RWPE1 (cell line): ENCODE results near the gene GSC2.
"Not testable (repeated sequence)": the region's sequence is repeated elsewhere in the genome, so short reads cannot be mapped to it uniquely, and the experiment has no call there.

Experiments
- CTCF ChIA-PET: fragments of 350-600 bp; sonication (Branson Sonifier 250); formaldehyde crosslinking; extraction: SDS; loops from one replicate; lab custom pipeline; 2021; lab: Yijun Ruan, JAX
- POLR2A ChIA-PET: fragments of 400-600 bp; formaldehyde crosslinking; extraction: SDS; loops from one replicate; lab custom pipeline; 2020; ENCODE audit warnings: antibody characterized with exemption; ENCODE audit not compliant: low non-redundant PET; lab: Yijun Ruan, JAX
- DNase-seq: peaks from one replicate; pipeline ENCODE4 v3.0.0; 2012; ENCODE audit warnings: low spot score
- H3K27ac ChIP-seq: fragments of 450-650 bp; 2 replicates; pipeline ENCODE4 v1.5.1; 2017
- TF ChIP-seq, protein P1 (sequence below): fragments of 450-650 bp; conservative IDR thresholded peaks from 2 replicates; pipeline ENCODE4 v1.5.1; 2017; ENCODE audit warnings: low read depth, mild to moderate bottlenecking

The GSC2 gene

DNA sequence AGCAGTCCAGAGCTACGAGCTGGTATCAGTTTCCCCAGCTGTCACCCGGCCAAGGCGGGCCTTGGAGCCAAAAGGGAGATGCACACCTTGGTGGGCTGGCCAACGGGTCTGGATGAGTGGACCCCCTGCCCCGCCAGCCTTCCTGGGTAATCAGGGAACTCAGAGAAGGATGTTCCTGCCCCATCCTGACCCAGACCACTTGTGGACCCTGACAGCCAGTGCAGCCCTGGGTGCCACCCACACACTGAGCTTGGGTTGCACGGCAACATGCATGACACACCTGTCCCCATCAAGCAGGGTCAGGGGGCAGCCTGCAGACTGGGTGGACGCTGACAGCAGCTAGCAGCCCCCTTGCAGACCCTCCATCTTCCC lies 19.8 kb upstream of the GSC2 start:
- TF ChIP-seq, protein P1, sequence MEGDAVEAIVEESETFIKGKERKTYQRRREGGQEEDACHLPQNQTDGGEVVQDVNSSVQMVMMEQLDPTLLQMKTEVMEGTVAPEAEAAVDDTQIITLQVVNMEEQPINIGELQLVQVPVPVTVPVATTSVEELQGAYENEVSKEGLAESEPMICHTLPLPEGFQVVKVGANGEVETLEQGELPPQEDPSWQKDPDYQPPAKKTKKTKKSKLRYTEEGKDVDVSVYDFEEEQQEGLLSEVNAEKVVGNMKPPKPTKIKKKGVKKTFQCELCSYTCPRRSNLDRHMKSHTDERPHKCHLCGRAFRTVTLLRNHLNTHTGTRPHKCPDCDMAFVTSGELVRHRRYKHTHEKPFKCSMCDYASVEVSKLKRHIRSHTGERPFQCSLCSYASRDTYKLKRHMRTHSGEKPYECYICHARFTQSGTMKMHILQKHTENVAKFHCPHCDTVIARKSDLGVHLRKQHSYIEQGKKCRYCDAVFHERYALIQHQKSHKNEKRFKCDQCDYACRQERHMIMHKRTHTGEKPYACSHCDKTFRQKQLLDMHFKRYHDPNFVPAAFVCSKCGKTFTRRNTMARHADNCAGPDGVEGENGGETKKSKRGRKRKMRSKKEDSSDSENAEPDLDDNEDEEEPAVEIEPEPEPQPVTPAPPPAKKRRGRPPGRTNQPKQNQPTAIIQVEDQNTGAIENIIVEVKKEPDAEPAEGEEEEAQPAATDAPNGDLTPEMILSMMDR = no peak
- ChIA-PET CTCF (no interaction called here), POLR2A (no interaction called here)
- DNase-seq = no peak
- no peak overlapping the region for H3K27ac ChIP-seq

DNA sequence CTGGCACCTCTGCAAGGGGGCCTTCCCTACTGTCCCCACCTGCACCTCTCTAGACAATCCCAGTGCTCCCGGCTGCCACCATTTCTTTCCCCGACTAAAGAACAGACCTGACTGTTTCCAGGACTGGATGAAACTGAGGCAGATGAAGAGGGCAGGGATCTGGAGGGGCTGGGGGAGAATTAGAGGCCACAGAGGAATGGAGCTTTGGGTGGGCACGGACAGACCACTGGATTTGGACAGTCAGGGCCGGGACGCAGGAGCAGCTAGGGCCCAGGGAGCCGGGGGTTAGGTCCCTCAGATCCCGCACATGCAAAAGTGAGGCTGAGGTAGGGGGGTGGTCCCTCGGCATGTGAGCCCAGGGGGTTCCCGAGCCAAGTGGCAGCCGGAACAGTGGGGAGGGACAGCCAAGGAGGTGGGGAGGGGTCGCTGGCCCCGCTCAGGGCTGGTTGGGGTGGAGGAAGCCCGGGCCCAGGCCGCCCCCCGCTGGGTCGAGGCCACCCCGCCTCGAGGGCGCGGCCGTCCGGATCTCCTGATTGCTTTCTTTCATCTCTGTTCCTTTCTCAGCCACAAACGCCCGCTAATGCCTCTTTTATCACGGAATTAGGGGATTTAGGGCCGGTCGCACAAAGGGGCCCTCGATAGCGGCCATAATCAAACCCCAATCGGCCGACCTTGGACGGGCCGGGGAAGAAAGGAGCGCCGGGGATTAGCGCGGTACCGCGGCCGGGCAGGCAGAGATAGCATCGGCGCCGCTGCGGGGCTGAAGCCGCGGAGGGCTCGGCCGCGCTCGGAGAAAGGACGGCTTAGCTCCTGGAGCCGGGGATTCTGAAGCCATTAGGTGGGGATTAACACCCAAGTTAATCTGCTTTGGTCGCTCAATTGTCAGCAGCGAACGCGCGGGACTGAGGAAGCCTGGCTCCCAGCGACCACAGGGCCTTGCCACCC lies 19.2 kb upstream of the GSC2 start:
- DNase-seq = no peak
- H3K27ac ChIP-seq = no peak overlapping the region
- CTCF ChIA-PET = no interaction called here
- TF ChIP-seq, protein P1 = no peak
- POLR2A ChIA-PET = no interaction called here

GRCh38 chr22:19168088-19168890 lies 18.2 kb upstream of the GSC2 start:
- TF ChIP-seq, protein P1 = no peak
- H3K27ac ChIP-seq = no peak overlapping the region
- ChIA-PET CTCF (no interaction called here), POLR2A (no interaction called here)
- DNase-seq = no peak

DNA sequence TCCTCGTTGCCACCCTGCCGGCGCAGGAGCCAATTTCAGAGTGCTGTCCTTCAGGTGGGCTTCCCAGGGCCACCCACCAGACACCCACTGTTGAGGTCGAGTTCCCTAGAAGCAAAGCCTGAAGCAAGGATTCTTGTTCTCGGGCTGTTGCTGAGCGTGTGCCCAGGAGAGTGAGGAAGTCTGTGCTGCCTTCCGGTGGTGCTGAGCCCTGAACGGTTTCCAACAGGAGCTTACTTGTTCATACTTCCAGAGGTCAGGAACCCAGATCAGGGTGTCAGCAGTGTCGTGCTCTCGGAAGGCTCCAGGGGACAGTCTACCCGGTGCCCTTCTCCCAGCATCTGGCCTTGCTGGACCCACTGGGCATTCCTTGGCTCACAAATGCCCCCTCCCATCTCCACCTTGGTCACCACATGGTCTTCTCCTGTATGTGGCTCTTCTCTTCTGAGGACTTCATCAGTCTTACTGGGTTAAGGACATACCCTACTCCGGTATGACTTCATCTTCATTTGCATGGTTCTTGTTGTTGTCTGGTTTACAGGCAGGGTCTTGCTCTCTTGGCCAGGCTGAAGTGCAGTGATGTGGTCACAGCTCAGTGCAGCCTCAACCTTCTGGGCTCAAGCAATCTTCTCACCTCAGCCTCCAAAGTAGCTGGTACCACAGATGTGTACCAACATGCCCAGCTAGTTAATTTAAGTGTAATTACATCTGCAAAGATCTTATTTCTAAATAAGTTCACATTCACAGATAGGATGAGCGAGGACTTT lies 17.2 kb upstream of the GSC2 start:
- CTCF ChIA-PET = no interaction called here

GRCh38 chr22:19166421-19166820 lies 16.3 kb upstream of the GSC2 start:
- TF ChIP-seq, protein P1 = no peak
- ChIA-PET POLR2A (no interaction called here), CTCF (no interaction called here)
- DNase-seq = no peak
- no peak overlapping the region for H3K27ac ChIP-seq

More for the DNA sequence above, 17.2 kb upstream of the GSC2 start:
- TF ChIP-seq, protein P1 = no peak
- POLR2A ChIA-PET = no interaction called here
- DNase-seq = no peak
- no peak overlapping the region for H3K27ac ChIP-seq

- TF ChIP-seq, protein P1 = no peak
- ChIA-PET POLR2A (no interaction called here), CTCF (no interaction called here)
- no peak for DNase-seq
- H3K27ac ChIP-seq = no peak overlapping the region
Measured at GRCh38 chr22:19164425-19164824, 14.3 kb upstream of the GSC2 start.

DNA sequence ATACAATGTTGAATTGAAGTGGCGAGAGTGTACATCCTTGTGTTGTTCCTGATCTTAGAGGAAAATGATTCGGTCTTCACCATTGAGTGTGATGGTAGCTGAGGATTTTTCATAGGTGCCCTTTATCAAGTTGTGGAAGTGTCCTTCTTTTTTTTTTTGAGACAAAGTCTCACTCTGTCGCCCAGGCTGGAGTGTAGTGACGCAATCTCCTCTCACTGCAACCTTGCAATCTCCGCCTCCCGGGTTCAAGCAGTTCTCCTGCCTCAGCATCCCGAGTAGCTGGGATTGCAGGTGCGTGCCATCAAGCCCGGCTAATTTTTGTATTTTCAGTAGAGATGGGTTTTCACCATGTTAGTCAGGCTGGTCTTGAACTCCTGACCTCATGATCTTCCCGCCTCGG lies 8.6 kb upstream of the GSC2 start:
- H3K27ac ChIP-seq, CTCF ChIA-PET, POLR2A ChIA-PET, DNase-seq: not testable (repeated sequence)

- H3K27ac ChIP-seq, POLR2A ChIA-PET, DNase-seq: not testable (repeated sequence)
- CTCF ChIA-PET = interaction anchor here (0.6 kb wide), 1 partner anchor 220 kb away, joined by 3 read pairs; no protein-coding TSS in a partner anchor
Measured at GRCh38 chr22:19156109-19156508, 6.0 kb upstream of the GSC2 start.
